ENCODE measurements around the gene RNF41. TPM values are rescaled to one million over a fixed set of nuclear protein-coding genes. Genes with fewer than 3 reads are reported as not detected.

RNF41 gene
- total RNA-seq, 1 donor from 2014 or later = 68.9 TPM

DNA sequence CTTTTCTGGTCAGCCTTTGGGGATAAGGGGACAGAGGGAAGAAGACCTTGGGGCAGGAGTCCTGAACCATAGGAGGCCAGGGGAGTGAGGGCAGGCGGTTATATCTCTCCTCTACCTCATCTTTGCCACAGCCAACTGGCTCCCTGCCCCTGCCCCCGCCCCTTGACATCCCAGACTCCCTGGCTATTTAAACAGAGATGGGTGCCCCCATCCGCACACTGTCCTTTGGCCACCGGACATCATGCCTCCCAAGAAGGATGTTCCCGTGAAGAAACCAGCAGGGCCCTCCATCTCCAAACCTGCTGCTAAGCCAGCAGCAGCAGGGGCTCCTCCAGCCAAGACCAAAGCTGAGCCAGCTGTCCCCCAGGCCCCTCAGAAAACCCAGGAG lies 68.0 kb downstream of the RNF41 start:
- DNase-seq (ENCODE audit: low spot score) = no peak

DNA sequence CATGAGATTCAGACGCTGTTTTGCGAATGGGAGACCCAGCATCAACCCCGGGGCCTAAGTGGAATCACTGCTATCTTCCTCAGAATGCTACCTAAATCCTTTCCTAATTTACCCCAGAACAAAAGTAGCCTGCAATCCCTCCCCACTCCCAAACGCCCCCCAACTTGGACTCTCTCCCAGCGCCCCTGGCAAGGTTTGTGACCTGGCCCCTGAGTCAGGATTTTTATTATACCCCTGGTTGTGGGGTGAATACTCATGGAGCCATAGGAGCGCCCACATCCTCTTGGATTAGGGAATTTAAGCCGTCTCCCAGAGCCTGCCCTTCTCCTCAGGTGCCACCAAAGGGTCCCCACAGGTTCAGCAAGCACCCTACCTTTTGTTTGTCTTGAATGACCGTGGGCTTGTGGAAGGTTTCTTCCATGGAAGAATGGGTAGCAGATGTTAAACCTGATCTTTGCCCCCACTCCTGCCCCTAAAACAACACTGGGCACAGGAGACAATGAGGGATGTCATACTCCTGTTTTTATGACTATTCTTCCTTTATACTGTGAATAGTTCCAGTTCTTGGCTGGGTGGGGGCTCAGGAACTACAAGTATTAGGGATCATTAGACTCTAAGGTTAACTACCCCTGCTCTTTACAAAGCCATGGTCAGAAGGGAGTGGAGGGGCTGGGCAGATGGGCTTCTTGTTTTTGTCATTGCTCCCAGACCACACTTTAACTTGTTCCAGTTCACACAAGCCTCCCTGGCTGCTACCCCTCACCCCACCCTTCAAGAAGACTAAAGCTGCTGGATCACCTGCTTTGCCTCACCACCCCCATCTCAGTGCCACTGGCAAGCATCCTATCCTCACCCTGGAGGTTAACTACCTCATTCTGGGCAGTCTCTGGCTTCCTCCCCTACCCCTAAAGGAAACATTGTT lies 68.7 kb downstream of the RNF41 start:
- no peak for DNase-seq (ENCODE audit: low spot score)

Other genes starting within 250 kb of the RNF41 start
- gene RAB5B, start 247.8 kb downstream of the RNF41 start, total RNA-seq (ENCODE audit: insufficient read depth, low replicate concordance) = 37.6 TPM
- 43.8 TPM for gene SUOX, start 224.6 kb downstream of the RNF41 start, total RNA-seq (ENCODE audit: insufficient read depth, low replicate concordance)
- 4.3 TPM for gene IKZF4, start 200.9 kb downstream of the RNF41 start, total RNA-seq (ENCODE audit: insufficient read depth, low replicate concordance)
- gene RPS26, start 180.0 kb downstream of the RNF41 start, total RNA-seq (ENCODE audit: insufficient read depth, low replicate concordance) = 76.8 TPM
- 3.1 TPM for gene ERBB3, start 141.8 kb downstream of the RNF41 start, total RNA-seq (ENCODE audit: insufficient read depth, low replicate concordance)
- gene PA2G4, start 117.4 kb downstream of the RNF41 start, total RNA-seq (ENCODE audit: insufficient read depth, low replicate concordance) = 69.8 TPM
- 3,505 TPM for gene RPL41, start 105.3 kb downstream of the RNF41 start, total RNA-seq (ENCODE audit: insufficient read depth, low replicate concordance)
- gene ZC3H10, start 103.7 kb downstream of the RNF41 start, total RNA-seq (ENCODE audit: insufficient read depth, low replicate concordance) = 4.8 TPM
- gene ESYT1, start 93.7 kb downstream of the RNF41 start, total RNA-seq (ENCODE audit: insufficient read depth, low replicate concordance) = 66.4 TPM
- 38.8 TPM for gene MYL6B, start 69.3 kb downstream of the RNF41 start, total RNA-seq (ENCODE audit: insufficient read depth, low replicate concordance)
- gene MYL6, start 63.6 kb downstream of the RNF41 start, total RNA-seq (ENCODE audit: insufficient read depth, low replicate concordance) = 2,679 TPM
- 37.6 TPM for gene SMARCC2, start 32.4 kb downstream of the RNF41 start, total RNA-seq (ENCODE audit: insufficient read depth, low replicate concordance)
- gene NABP2, start 2.4 kb upstream of the RNF41 start, total RNA-seq (ENCODE audit: insufficient read depth, low replicate concordance) = 10.8 TPM
- gene SLC39A5, start 8.1 kb upstream of the RNF41 start, total RNA-seq (ENCODE audit: insufficient read depth, low replicate concordance) = not detected
- gene ANKRD52, start 36.5 kb upstream of the RNF41 start, total RNA-seq (ENCODE audit: insufficient read depth, low replicate concordance) = 5.1 TPM
- gene COQ10A, start 45.0 kb upstream of the RNF41 start, total RNA-seq (ENCODE audit: insufficient read depth, low replicate concordance) = 4.6 TPM
- gene CS, start 78.4 kb upstream of the RNF41 start, total RNA-seq (ENCODE audit: insufficient read depth, low replicate concordance) = 35.2 TPM
- 68.4 TPM for gene CNPY2, start 94.1 kb upstream of the RNF41 start, total RNA-seq (ENCODE audit: insufficient read depth, low replicate concordance)
- gene PAN2, start 112.1 kb upstream of the RNF41 start, total RNA-seq (ENCODE audit: insufficient read depth, low replicate concordance) = 55.6 TPM
- gene IL23A, start 117.0 kb upstream of the RNF41 start, total RNA-seq (ENCODE audit: insufficient read depth, low replicate concordance) = 6.0 TPM
- gene STAT2, start 138.2 kb upstream of the RNF41 start, total RNA-seq (ENCODE audit: insufficient read depth, low replicate concordance) = 122 TPM
- gene APOF, start 140.9 kb upstream of the RNF41 start, total RNA-seq (ENCODE audit: insufficient read depth, low replicate concordance) = 2.2 TPM
- gene TIMELESS, start 227.5 kb upstream of the RNF41 start, total RNA-seq (ENCODE audit: insufficient read depth, low replicate concordance) = 4.8 TPM
- gene MIP, start 232.7 kb upstream of the RNF41 start, total RNA-seq (ENCODE audit: insufficient read depth, low replicate concordance) = 2.9 TPM
- 2.6 TPM for gene SPRYD4, start 246.7 kb upstream of the RNF41 start, total RNA-seq (ENCODE audit: insufficient read depth, low replicate concordance)